Measurements from ENCODE around the gene LRRC4. TPM values are rescaled to one million over a fixed set of nuclear protein-coding genes. Genes with fewer than 3 reads are reported as not detected.

LRRC4 gene
- total and polyA plus RNA-seq, 2 donors (not counting 3 experiments of a cell fraction or from before 2014, with no cell fraction given): 3.8 to 4.2 TPM

DNA sequence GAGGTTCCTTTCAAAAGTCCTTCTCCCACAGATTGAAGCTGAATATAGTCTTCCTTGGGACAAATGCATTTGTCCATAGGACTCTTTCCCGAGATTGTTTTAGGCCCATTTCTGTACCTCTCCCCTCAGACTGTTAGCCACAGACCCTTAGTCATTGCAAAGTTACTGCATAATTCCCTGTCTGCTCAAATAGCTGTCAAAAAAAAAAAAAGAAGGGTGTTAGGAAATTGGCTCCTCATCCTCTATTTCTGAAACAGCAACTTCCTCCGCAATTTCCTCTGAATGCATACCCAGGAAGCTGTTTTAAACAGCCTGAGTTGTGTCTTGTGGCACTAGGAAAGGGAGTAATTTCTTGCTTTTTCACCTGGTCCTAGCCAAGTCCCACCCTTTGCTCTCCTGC is 5.4 kb downstream of the LRRC4 start:
- H4K20me1 ChIP-seq (replicated peaks; ENCODE audit: control insufficient read depth, extremely low read depth, insufficient read depth, low read length): no peaks in the 10 kb centered on the region
- CTCF ChIA-PET: interaction anchor here (1.2 to 1.5 kb wide), 2 partner anchors 27 to 183 kb away, joined by 3 to 4 read pairs; no protein-coding TSS in a partner anchor

GRCh38 chr7:128025380-128025779 is 5.9 kb downstream of the LRRC4 start:
- H3K4me3 ChIP-seq (replicated peaks in 1 of 3; ENCODE audit: insufficient read depth in 1 of 3, low read depth in 1 of 3, low read length in 3 of 3): no peak overlapping the region
- no peaks in the 10 kb centered on the region for H3K27me3 ChIP-seq (ENCODE audit: control insufficient read depth in 2 of 2, insufficient read depth in 2 of 2, low read length in 2 of 2)
- no peak overlapping the region for H2AFZ ChIP-seq (ENCODE audit: low read depth, low read length)
- FAIRE-seq (peak; percentile 12), DNase-seq (ENCODE audit: low read depth, low spot score) (no peak)
- no TSS peak for BruUV-seq (replicated peaks)
- H3K4me2 ChIP-seq (ENCODE audit: insufficient read depth, low read length): no peak overlapping the region
- no peak overlapping the region for H3K9ac ChIP-seq (replicated peaks; ENCODE audit: extremely low read depth, insufficient read depth, low read length)
- no peaks in the 10 kb centered on the region for H4K20me1 ChIP-seq (replicated peaks; ENCODE audit: control insufficient read depth, extremely low read depth, insufficient read depth, low read length)
- peaks cover 0 to 2% of the 10 kb centered on the region in 2 experiments for H3K36me3 ChIP-seq (ENCODE audit: control insufficient read depth in 2 of 2, extremely low read depth in 1 of 2, insufficient read depth in 2 of 2, low read length in 2 of 2)
- peaks cover 10% of the 10 kb centered on the region for H3K4me1 ChIP-seq (ENCODE audit: control insufficient read depth, extremely low read depth, insufficient read depth, low read length)
- H3K9me3 ChIP-seq (replicated peaks; ENCODE audit: control insufficient read depth, insufficient read depth, low read length): no peaks in the 10 kb centered on the region
- H3K27ac ChIP-seq (ENCODE audit: insufficient read depth, low read depth, low read length): no peak overlapping the region
- H3K9me1 ChIP-seq (replicated peaks; ENCODE audit: control insufficient read depth, extremely low read depth, insufficient read depth, low read length): no peaks in the 10 kb centered on the region
- no peaks in the 10 kb centered on the region for H3K79me2 ChIP-seq (ENCODE audit: control insufficient read depth, insufficient read depth, low read length)
- ChIA-PET POLR2A (no interaction called here), CTCF (interaction anchor here (1.2 to 1.5 kb wide), 2 partner anchors 27 to 183 kb away, joined by 3 to 4 read pairs; no protein-coding TSS in a partner anchor)
- intact Hi-C loops (cut with micrococcal nuclease): no loop called here
- TF ChIP-seq MAX (IDR thresholded peaks at IDR 0.05; ENCODE audit: insufficient read depth, insufficient read length): no peak
- no peak for TF ChIP-seq GATA2 (IDR thresholded peaks at IDR 0.05; ENCODE audit: insufficient read depth, insufficient read length, low read depth, low read length)
- TF ChIP-seq MYC (IDR thresholded peaks at IDR 0.05; ENCODE audit: low read depth, low read length): no peak
- no peak for TF ChIP-seq FOS (IDR thresholded peaks at IDR 0.05; ENCODE audit: borderline replicate concordance, insufficient read depth, low read length)
- TF ChIP-seq CTCF (IDR thresholded peaks at IDR 0.05; ENCODE audit: extremely low read depth in 1 of 2, insufficient read depth in 1 of 2, low read depth in 1 of 2, low read length in 2 of 2): no peak
- no peak for TF ChIP-seq POLR2AphosphoS5 (IDR thresholded peaks at IDR 0.05; ENCODE audit: insufficient read depth, low read depth, low read length)
- TF ChIP-seq POLR2A (IDR thresholded peaks at IDR 0.05; ENCODE audit: low read depth, low read length): no peak
- no peak for TF ChIP-seq EZH2 (IDR thresholded peaks at IDR 0.05; ENCODE audit: borderline replicate concordance, low read depth, low read length, severe bottlenecking)
- dilution Hi-C loops (cut with MboI; ENCODE audit: extremely low pct_ligation_motif_present, low sequenced_read_pairs): no loop called here

More for the DNA sequence above, 5.4 kb downstream of the LRRC4 start:
- intact Hi-C loops (cut with micrococcal nuclease) (no loop called here), dilution Hi-C loops (cut with MboI; ENCODE audit: extremely low pct_ligation_motif_present, low sequenced_read_pairs) (no loop called here)
- Histone ChIP-seq H3K79me2 (ENCODE audit: control insufficient read depth, insufficient read depth, low read length) (no peaks in the 10 kb centered on the region), H3K9ac (replicated peaks; ENCODE audit: extremely low read depth, insufficient read depth, low read length) (no peak overlapping the region), H3K36me3 (ENCODE audit: control insufficient read depth in 2 of 2, extremely low read depth in 1 of 2, insufficient read depth in 2 of 2, low read length in 2 of 2) (no peaks in the 10 kb centered on the region), H3K27ac (ENCODE audit: insufficient read depth, low read depth, low read length) (no peak overlapping the region), H3K4me2 (ENCODE audit: insufficient read depth, low read length) (no peak overlapping the region), H3K9me3 (replicated peaks; ENCODE audit: control insufficient read depth, insufficient read depth, low read length) (no peaks in the 10 kb centered on the region), H2AFZ (ENCODE audit: low read depth, low read length) (no peak overlapping the region), H3K9me1 (replicated peaks; ENCODE audit: control insufficient read depth, extremely low read depth, insufficient read depth, low read length) (no peaks in the 10 kb centered on the region), H3K4me3 (replicated peaks in 1 of 3; ENCODE audit: insufficient read depth in 1 of 3, low read depth in 1 of 3, low read length in 3 of 3) (no peak overlapping the region), H3K27me3 (ENCODE audit: control insufficient read depth in 2 of 2, insufficient read depth in 2 of 2, low read length in 2 of 2) (no peaks in the 10 kb centered on the region), H3K4me1 (ENCODE audit: control insufficient read depth, extremely low read depth, insufficient read depth, low read length) (peaks cover 13% of the 10 kb centered on the region)
- BruUV-seq (replicated peaks): no TSS peak
- POLR2A ChIA-PET: interaction anchor here (0.7 kb wide), 2 partner anchors 27 to 276 kb away, joined by 3 read pairs; no protein-coding TSS in a partner anchor
- no peak for DNase-seq (ENCODE audit: low read depth, low spot score)
- peak; percentile 85 for FAIRE-seq
- no peak for TF ChIP-seq JUN (IDR thresholded peaks at IDR 0.05; ENCODE audit: borderline replicate concordance, insufficient read depth, insufficient read length, low read depth)
- TF ChIP-seq EZH2 (IDR thresholded peaks at IDR 0.05; ENCODE audit: borderline replicate concordance, low read depth, low read length, severe bottlenecking): no peak
- no peak for TF ChIP-seq FOS (IDR thresholded peaks at IDR 0.05; ENCODE audit: borderline replicate concordance, insufficient read depth, low read length)
- no peak for TF ChIP-seq MAX (IDR thresholded peaks at IDR 0.05; ENCODE audit: insufficient read depth, insufficient read length)
- TF ChIP-seq POLR2A (IDR thresholded peaks at IDR 0.05; ENCODE audit: low read depth, low read length): no peak
- no peak for TF ChIP-seq GATA2 (IDR thresholded peaks at IDR 0.05; ENCODE audit: insufficient read depth, insufficient read length, low read depth, low read length)
- TF ChIP-seq MYC (IDR thresholded peaks at IDR 0.05; ENCODE audit: low read depth, low read length): no peak
- no peak for TF ChIP-seq POLR2AphosphoS5 (IDR thresholded peaks at IDR 0.05; ENCODE audit: insufficient read depth, low read depth, low read length)
